Activated CD4-positive, alpha-beta T cell treated with anti-CD3 and anti-CD28 coated beads, Interleukin-2, Interleukin-4, amounts not matched to agents 100 ng/mL and 50 ng/mL, durations not matched to agents 16 hours and 8 hours (primary cell): Measurements from ENCODE around the gene CAMSAP1.

Experiments used
- DNase-seq: peaks from one replicate; pipeline ENCODE4 v3.0.0-alpha.2; 2020; ENCODE audit warnings: low spot score

The CAMSAP1 gene

GRCh38 chr9:135774239-135774747, 133.1 kb downstream of the CAMSAP1 start:
- DNase-seq = no peak

- DNase-seq = no peak
Measured at GRCh38 chr9:135773530-135774238, 133.7 kb downstream of the CAMSAP1 start.

- no peak for DNase-seq
Measured at GRCh38 chr9:135772702-135773493, 134.4 kb downstream of the CAMSAP1 start.

- DNase-seq = no peak
Measured at GRCh38 chr9:135772056-135772646, 135.2 kb downstream of the CAMSAP1 start.

GRCh38 chr9:135771401-135772051, 135.8 kb downstream of the CAMSAP1 start:
- DNase-seq = no peak

- no peak for DNase-seq
Measured at GRCh38 chr9:135770771-135771170, 136.6 kb downstream of the CAMSAP1 start.

GRCh38 chr9:135770203-135770535, 137.2 kb downstream of the CAMSAP1 start:
- DNase-seq = no peak

- DNase-seq = no peak
Measured at GRCh38 chr9:135769489-135770202, 137.7 kb downstream of the CAMSAP1 start.

GRCh38 chr9:135768516-135769218, 138.7 kb downstream of the CAMSAP1 start:
- no peak for DNase-seq

- no peak for DNase-seq
Measured at GRCh38 chr9:135766707-135767106, 140.6 kb downstream of the CAMSAP1 start.

- DNase-seq = no peak
Measured at GRCh38 chr9:135766251-135766650, 141.1 kb downstream of the CAMSAP1 start.

- no peak for DNase-seq
Measured at GRCh38 chr9:135765416-135765815, 141.9 kb downstream of the CAMSAP1 start.

GRCh38 chr9:135764731-135765130, 142.6 kb downstream of the CAMSAP1 start:
- no peak for DNase-seq

GRCh38 chr9:135763716-135764446, 143.5 kb downstream of the CAMSAP1 start:
- DNase-seq = no peak

GRCh38 chr9:135762921-135763320, 144.4 kb downstream of the CAMSAP1 start:
- no peak for DNase-seq

GRCh38 chr9:135761845-135762168, 145.5 kb downstream of the CAMSAP1 start:
- DNase-seq = no peak

GRCh38 chr9:135761150-135761844, 146.0 kb downstream of the CAMSAP1 start:
- DNase-seq = no peak

GRCh38 chr9:135760465-135760864, 146.9 kb downstream of the CAMSAP1 start:
- DNase-seq = no peak

- no peak for DNase-seq
Measured at GRCh38 chr9:135759676-135760300, 147.6 kb downstream of the CAMSAP1 start.

- no peak for DNase-seq
Measured at GRCh38 chr9:135758870-135759269, 148.5 kb downstream of the CAMSAP1 start.
